ENCODE data around the gene RRP36.

DNA sequence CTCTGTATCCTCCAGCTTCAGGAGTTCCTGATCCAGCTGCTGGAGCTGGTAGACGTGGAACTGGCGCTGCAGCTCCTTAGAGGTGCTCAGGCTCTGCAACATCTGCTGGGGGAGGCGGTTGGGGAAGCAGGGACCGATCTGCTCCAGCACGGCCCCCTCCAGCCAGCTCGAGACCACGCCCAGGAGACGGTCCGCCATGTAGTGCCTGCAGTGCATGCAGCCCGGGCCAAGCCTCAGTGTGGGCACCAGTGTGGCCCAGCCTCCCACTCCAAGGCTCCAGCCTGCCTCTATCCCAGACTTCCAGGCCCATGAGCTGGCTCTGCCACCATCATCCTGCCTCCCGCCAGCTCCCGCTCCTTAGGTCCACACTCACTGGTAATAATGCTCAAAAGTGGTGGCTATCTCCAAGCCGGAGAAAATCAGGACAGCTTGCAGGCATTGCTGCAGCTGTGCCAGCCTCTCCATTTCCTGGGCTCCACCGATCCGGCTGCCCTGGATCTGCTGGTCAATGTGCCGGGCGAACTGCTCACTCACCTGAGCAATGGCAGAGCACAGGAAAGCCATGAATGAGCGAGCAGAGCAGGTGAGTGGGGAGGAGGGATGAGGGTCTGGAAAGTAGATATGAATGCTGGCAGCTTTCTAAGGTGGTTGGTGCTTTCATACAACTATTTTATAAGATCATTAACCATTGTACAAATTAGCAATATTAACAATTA lies 19.3 kb downstream of the RRP36 start:
- no peak for TF ChIP-seq POLR2AphosphoS5 (IDR thresholded peaks at IDR 0.05; ENCODE audit: borderline replicate concordance, low read depth, low read length)
- TF ChIP-seq EZH2 (IDR thresholded peaks at IDR 0.05), result no peak

Measured in SK-N-MC (cell line).